IMR-90 (cell line): ENCODE results near the gene CYFIP1. TPM values are rescaled to one million over a fixed set of nuclear protein-coding genes. Genes with fewer than 3 reads are reported as not detected.
A peak's percentile ranks its signal among the peaks of the same experiment; 100 is the strongest.

Experiments used
- ATAC-seq: fragments of 200-7000 bp; cut with Tn5 transposase; 2 replicates; pipeline ENCODE4 v1.9.1; 2020; ENCODE audit warnings: low read depth, mild to moderate bottlenecking, moderate library complexity
- BruUV-seq: library from RNA; stranded (reverse); fragments of 400-500 nt; replicated peaks from 2 replicates; lab custom pipeline; 2021; lab: Mats Ljungman, UMichigan
- CTCF ChIA-PET: fragments of 300-600 bp; formaldehyde crosslinking; extraction: SDS; loops from one replicate; lab custom pipeline; 2021; ENCODE audit warnings: antibody characterized with exemption; lab: Yijun Ruan, JAX
- POLR2A ChIA-PET: fragments of 300-600 bp; sonication (Branson Sonifier 250); formaldehyde crosslinking; loops from one replicate; lab custom pipeline; 2022; ENCODE audit warnings: antibody characterized with exemption; ENCODE audit not compliant: unreplicated experiment; lab: Charles Lee
- DNase-seq: peaks from one replicate; pipeline ENCODE4 v3.0.0; 2013
- H2AFZ ChIP-seq: replicated peaks from 2 replicates; pipeline ENCODE3; 2013; ENCODE audit warnings: low read length, mild to moderate bottlenecking; ENCODE audit not compliant: poor library complexity
- H2AK5ac ChIP-seq: 2 replicates; pipeline ENCODE4 v1.6.1; 2013; ENCODE audit warnings: low read depth, low read length, inconsistent platforms
- H2AK9ac ChIP-seq: replicated peaks from 2 replicates; pipeline ENCODE3; 2013; ENCODE audit warnings: mild to moderate bottlenecking, low read depth, low read length, moderate library complexity; ENCODE audit not compliant: poor library complexity
- H2BK120ac ChIP-seq: 2 replicates; pipeline ENCODE4 v1.6.1; 2013; ENCODE audit warnings: low read depth, low read length, inconsistent platforms
- H2BK15ac ChIP-seq: 3 replicates; pipeline ENCODE4 v1.6.1; 2013; ENCODE audit warnings: low read depth, low read length, inconsistent platforms
- H2BK20ac ChIP-seq: 2 replicates; pipeline ENCODE4 v1.6.1; 2013; ENCODE audit warnings: low read depth, mild to moderate bottlenecking, inconsistent platforms, low read length, moderate library complexity
- H2BK5ac ChIP-seq: 2 replicates; pipeline ENCODE4 v1.6.1; 2013; ENCODE audit warnings: mild to moderate bottlenecking, low read depth, low read length, inconsistent platforms; ENCODE audit not compliant: poor library complexity, severe bottlenecking
- H3K14ac ChIP-seq: replicated peaks from 2 replicates; pipeline ENCODE4 v1.6.1; 2013; ENCODE audit warnings: low read depth, low read length, inconsistent platforms
- H3K18ac ChIP-seq: 2 replicates; pipeline ENCODE4 v1.6.1; 2013; ENCODE audit warnings: low read depth, low read length, control low read depth
- H3K23ac ChIP-seq: 2 replicates; pipeline ENCODE4 v1.6.1; 2013; ENCODE audit warnings: low read depth, low read length, inconsistent platforms
- H3K27ac ChIP-seq: 2 replicates; pipeline ENCODE4 v1.5.1; 2013; ENCODE audit warnings: mild to moderate bottlenecking, control low read depth, low read length; ENCODE audit not compliant: insufficient read depth
- H3K27me3 ChIP-seq: 2 replicates; pipeline ENCODE4 v1.6.1; 2013; ENCODE audit warnings: low read length; ENCODE audit not compliant: control insufficient read depth, insufficient read depth
- H3K36me3 ChIP-seq: 2 replicates; pipeline ENCODE4 v1.6.1; 2013; ENCODE audit warnings: low read length, mixed read lengths; ENCODE audit not compliant: control insufficient read depth, insufficient read depth
- H3K4ac ChIP-seq: 2 replicates; pipeline ENCODE4 v1.6.1; 2013; ENCODE audit warnings: low read depth, low read length, inconsistent platforms
- H3K4me1 ChIP-seq: 2 replicates; pipeline ENCODE4 v1.6.1; 2013; ENCODE audit warnings: low read length, mixed read lengths; ENCODE audit not compliant: control insufficient read depth, insufficient read depth
- H3K4me2 ChIP-seq: 2 replicates; pipeline ENCODE4 v1.6.1; 2013; ENCODE audit warnings: low read depth, mild to moderate bottlenecking, control low read depth, low read length, moderate library complexity
- H3K4me3 ChIP-seq: 2 replicates; pipeline ENCODE4 v1.5.1; 2013; ENCODE audit warnings: low read depth, mild to moderate bottlenecking, control low read depth, low read length, moderate library complexity; ENCODE audit not compliant: insufficient read depth
- H3K56ac ChIP-seq: 2 replicates; pipeline ENCODE4 v1.6.1; 2013; ENCODE audit warnings: low read length, inconsistent platforms; ENCODE audit not compliant: insufficient read depth; ENCODE audit errors: extremely low read depth
- H3K79me1 ChIP-seq, 2 experiments: 2 replicates each; pipeline ENCODE4 v1.6.1; 2013; ENCODE audit warnings: low read length in 2 of 2, inconsistent platforms in 1 of 2, low read depth in 1 of 2
- H3K9ac ChIP-seq: 2 replicates; pipeline ENCODE4 v1.6.1; 2013; ENCODE audit warnings: low read depth, low read length, control low read depth
- H3K9me1 ChIP-seq: 2 replicates; pipeline ENCODE4 v1.6.1; 2013; ENCODE audit warnings: low read length, inconsistent platforms; ENCODE audit not compliant: insufficient read depth
- H3K9me3 ChIP-seq: 2 replicates; pipeline ENCODE4 v1.6.1; 2013; ENCODE audit warnings: low read length; ENCODE audit not compliant: control insufficient read depth, insufficient read depth
- H4K20me1 ChIP-seq: 2 replicates; pipeline ENCODE4 v1.6.1; 2013; ENCODE audit warnings: low read length, inconsistent platforms; ENCODE audit not compliant: insufficient read depth
- H4K5ac ChIP-seq: 2 replicates; pipeline ENCODE4 v1.6.1; 2013; ENCODE audit warnings: mild to moderate bottlenecking, low read depth, low read length, control low read depth
- H4K8ac ChIP-seq, 2 experiments: 2 replicates each; pipeline ENCODE4 v1.6.1; 2013; ENCODE audit warnings: low read depth in 2 of 2, low read length in 2 of 2, control low read depth in 1 of 2, inconsistent platforms in 1 of 2
- H4K91ac ChIP-seq: 2 replicates; pipeline ENCODE4 v1.6.1; 2013; ENCODE audit warnings: low read depth, low read length, inconsistent platforms; ENCODE audit not compliant: insufficient read depth
- MXI1 ChIP-seq: IDR thresholded peaks from 2 replicates; pipeline ENCODE4 v1.6.1; 2012; ENCODE audit warnings: low read depth, mild to moderate bottlenecking, low read length, moderate library complexity, borderline replicate concordance
- RAD21 ChIP-seq: IDR thresholded peaks from 2 replicates; pipeline ENCODE4 v1.6.1; 2012; ENCODE audit warnings: low read length, improper control_type of control experiment
- RFX5 ChIP-seq: IDR thresholded peaks from 2 replicates; pipeline ENCODE4 v1.8.0; 2012; ENCODE audit warnings: low read depth, mild to moderate bottlenecking, low read length, moderate library complexity
- SMC3 ChIP-seq: fragments of 150-350 bp; IDR thresholded peaks from 2 replicates; pipeline ENCODE4 v1.6.1; 2016; ENCODE audit warnings: low read depth, mild to moderate bottlenecking, antibody characterized with exemption, low read length, moderate library complexity
- WGBS, 2 experiments: methylation state at CpG; one replicate each; pipeline versions ENCODE4 v1.1.5 to v1.1.7; 2013; ENCODE audit warnings: missing lambda C conversion rate in 2 of 2; ENCODE audit not compliant: insufficient read length in 1 of 2; ENCODE audit errors: extremely low coverage in 2 of 2; 5-methylcytosine and 5-hydroxymethylcytosine counted together
- dilution Hi-C: fragments of 300-500 bp; cut with HindIII; formaldehyde crosslinking; loops from one replicate; pipeline ENCODE4 v1.14.3; 2018; ENCODE audit warnings: low sequenced_read_pairs; ENCODE audit not compliant: unreplicated experiment
- in situ Hi-C: fragments of 300-500 bp; cut with MboI; formaldehyde crosslinking; loops from 3 replicates; pipeline ENCODE4 v1.14.3; 2019; ENCODE audit warnings: low sequenced_read_pairs, inconsistent platforms, mixed read lengths
- intact Hi-C: fragments of 100-400 bp; cut with micrococcal nuclease; formaldehyde crosslinking; loops from 2 replicates; pipeline ENCODE4 v1.10.0; 2022
- polyA plus RNA-seq, 3 experiments: library from polyadenylated mRNA; depleted of rRNA; stranded (reverse); fragments of >200 nt; gene quantifications; 2 replicates each; pipeline ENCODE4 v1.2.3, GENCODE V29; 2012; ENCODE audit warnings: low replicate concordance in 1 of 3
- total RNA-seq: library from RNA; depleted of rRNA; stranded (reverse); fragments of >200 nt; gene quantifications from 2 replicates; pipeline ENCODE4 v1.2.3, GENCODE V29; 2012
- TF ChIP-seq, protein P1 (sequence below): conservative IDR thresholded peaks from 2 replicates; pipeline ENCODE4 v1.5.1; 2012; ENCODE audit warnings: mild to moderate bottlenecking, low read depth, low read length, improper control_type of control experiment

CYFIP1 gene
- total and polyA plus RNA-seq, 2 of the 4 experiments (the other 2 are of a cell fraction): 58.4 to 163 TPM

DNA sequence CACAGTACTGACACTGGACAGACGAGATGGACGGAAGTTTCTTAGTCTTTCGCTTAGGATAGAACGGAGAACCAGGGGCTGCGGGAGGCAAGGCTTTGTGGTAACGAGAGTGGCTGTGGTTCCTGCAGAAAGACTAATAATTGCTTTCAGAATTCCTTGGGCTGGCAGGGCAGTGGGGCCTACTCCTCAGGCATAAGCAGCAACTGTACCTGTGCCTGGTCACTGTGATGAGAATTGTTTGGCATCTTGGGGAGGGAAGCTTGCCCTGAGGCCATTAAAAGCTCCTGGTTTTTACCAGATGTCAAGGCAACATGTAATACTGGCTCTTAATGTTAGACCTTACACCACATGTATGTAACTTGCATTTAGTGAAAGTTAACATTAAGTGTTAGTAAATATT, 134.1 kb downstream of the CYFIP1 start:
- H3K18ac ChIP-seq: no peak overlapping the region
- WGBS, 2 experiments: 100% methylated on average over 4 of the region's 6 CpGs; no CpG with 5 or more reads in 1 of the 2 experiments
- DNase-seq (no peak), ATAC-seq (no peak)
- POLR2A ChIA-PET: no interaction called here
- H3K79me1 ChIP-seq: peaks cover 40 to 51% of the 10 kb centered on the region in 2 experiments
- H3K14ac ChIP-seq: no peak overlapping the region
- no peak overlapping the region for H2BK15ac ChIP-seq
- TF ChIP-seq, protein P1, sequence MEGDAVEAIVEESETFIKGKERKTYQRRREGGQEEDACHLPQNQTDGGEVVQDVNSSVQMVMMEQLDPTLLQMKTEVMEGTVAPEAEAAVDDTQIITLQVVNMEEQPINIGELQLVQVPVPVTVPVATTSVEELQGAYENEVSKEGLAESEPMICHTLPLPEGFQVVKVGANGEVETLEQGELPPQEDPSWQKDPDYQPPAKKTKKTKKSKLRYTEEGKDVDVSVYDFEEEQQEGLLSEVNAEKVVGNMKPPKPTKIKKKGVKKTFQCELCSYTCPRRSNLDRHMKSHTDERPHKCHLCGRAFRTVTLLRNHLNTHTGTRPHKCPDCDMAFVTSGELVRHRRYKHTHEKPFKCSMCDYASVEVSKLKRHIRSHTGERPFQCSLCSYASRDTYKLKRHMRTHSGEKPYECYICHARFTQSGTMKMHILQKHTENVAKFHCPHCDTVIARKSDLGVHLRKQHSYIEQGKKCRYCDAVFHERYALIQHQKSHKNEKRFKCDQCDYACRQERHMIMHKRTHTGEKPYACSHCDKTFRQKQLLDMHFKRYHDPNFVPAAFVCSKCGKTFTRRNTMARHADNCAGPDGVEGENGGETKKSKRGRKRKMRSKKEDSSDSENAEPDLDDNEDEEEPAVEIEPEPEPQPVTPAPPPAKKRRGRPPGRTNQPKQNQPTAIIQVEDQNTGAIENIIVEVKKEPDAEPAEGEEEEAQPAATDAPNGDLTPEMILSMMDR: no peak
- no peak for TF ChIP-seq MXI1
- no peak for TF ChIP-seq RFX5
- TF ChIP-seq SMC3: no peak
- TF ChIP-seq RAD21: no peak
- no peak overlapping the region for H3K4me3 ChIP-seq
- peaks cover 15% of the 10 kb centered on the region for H3K36me3 ChIP-seq
- H3K4ac ChIP-seq: no peak overlapping the region
- no peak overlapping the region for H3K9ac ChIP-seq
- intact Hi-C loops (no loop called here), in situ Hi-C loops (no loop called here), dilution Hi-C loops (no loop called here)
- no peaks in the 10 kb centered on the region for H3K9me3 ChIP-seq
- no peak overlapping the region for H2AFZ ChIP-seq
- no peak overlapping the region for H4K91ac ChIP-seq
- no peak overlapping the region for H2BK120ac ChIP-seq
- H3K4me1 ChIP-seq: peaks cover 13% of the 10 kb centered on the region
- no peak overlapping the region for H2BK20ac ChIP-seq
- BruUV-seq: no TSS peak
- no peak overlapping the region for H4K8ac ChIP-seq
- peak overlapping the region; percentile 23; the same call in 1 of the 2 replicates for H3K27ac ChIP-seq
- H4K5ac ChIP-seq: no peak overlapping the region; the same call in 1 of the 2 replicates
- CTCF ChIA-PET: no interaction called here
- H2BK5ac ChIP-seq: no peak overlapping the region
- no peak overlapping the region for H3K23ac ChIP-seq
- H2AK9ac ChIP-seq: no peak overlapping the region
- H2AK5ac ChIP-seq: no peak overlapping the region
- H4K20me1 ChIP-seq: peaks cover 33% of the 10 kb centered on the region
- no peak overlapping the region for H3K56ac ChIP-seq
- no peaks in the 10 kb centered on the region for H3K27me3 ChIP-seq
- peaks cover 6% of the 10 kb centered on the region; the same call in 1 of the 2 replicates for H3K9me1 ChIP-seq
- H3K4me2 ChIP-seq: no peak overlapping the region
